22Rv1 (cell line): ENCODE data around the gene CISH.

Experiments used
- H3K27ac ChIP-seq: fragments of 450-650 bp; 2 replicates; pipeline ENCODE4 v1.5.1; 2017
- ZFX ChIP-seq: fragments of 450-650 bp; IDR thresholded peaks from 2 replicates; pipeline ENCODE4 v1.6.1; 2017; ENCODE audit warnings: antibody characterized with exemption, borderline replicate concordance
- TF ChIP-seq, protein P1 (sequence below): fragments of 450-650 bp; IDR thresholded peaks from 2 replicates; pipeline ENCODE4 v1.5.1; 2017; ENCODE audit warnings: mild to moderate bottlenecking

The CISH gene

DNA sequence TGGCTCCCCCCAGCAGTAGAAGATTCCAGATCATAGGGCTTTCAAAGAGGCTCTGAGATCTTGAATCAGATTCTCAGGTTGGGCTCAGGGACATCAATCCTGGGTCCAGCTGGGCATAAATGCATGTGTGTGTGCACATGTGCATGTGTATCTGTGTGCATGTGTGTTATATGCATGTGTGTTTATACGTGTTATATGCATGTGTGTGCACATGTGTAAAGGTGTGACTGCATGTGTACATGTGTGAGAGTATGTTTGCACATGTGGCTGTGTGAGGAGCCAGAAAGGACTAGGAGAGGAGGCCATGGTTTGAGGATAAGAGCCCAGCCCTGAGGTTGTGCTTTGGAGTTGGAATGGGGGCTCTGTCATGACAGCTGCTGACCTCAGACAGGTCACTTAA lies 3.6 kb upstream of the CISH start:
- no peak for TF ChIP-seq ZFX
- TF ChIP-seq, protein P1, sequence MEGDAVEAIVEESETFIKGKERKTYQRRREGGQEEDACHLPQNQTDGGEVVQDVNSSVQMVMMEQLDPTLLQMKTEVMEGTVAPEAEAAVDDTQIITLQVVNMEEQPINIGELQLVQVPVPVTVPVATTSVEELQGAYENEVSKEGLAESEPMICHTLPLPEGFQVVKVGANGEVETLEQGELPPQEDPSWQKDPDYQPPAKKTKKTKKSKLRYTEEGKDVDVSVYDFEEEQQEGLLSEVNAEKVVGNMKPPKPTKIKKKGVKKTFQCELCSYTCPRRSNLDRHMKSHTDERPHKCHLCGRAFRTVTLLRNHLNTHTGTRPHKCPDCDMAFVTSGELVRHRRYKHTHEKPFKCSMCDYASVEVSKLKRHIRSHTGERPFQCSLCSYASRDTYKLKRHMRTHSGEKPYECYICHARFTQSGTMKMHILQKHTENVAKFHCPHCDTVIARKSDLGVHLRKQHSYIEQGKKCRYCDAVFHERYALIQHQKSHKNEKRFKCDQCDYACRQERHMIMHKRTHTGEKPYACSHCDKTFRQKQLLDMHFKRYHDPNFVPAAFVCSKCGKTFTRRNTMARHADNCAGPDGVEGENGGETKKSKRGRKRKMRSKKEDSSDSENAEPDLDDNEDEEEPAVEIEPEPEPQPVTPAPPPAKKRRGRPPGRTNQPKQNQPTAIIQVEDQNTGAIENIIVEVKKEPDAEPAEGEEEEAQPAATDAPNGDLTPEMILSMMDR, result no peak
- H3K27ac ChIP-seq, result no peak overlapping the region

DNA sequence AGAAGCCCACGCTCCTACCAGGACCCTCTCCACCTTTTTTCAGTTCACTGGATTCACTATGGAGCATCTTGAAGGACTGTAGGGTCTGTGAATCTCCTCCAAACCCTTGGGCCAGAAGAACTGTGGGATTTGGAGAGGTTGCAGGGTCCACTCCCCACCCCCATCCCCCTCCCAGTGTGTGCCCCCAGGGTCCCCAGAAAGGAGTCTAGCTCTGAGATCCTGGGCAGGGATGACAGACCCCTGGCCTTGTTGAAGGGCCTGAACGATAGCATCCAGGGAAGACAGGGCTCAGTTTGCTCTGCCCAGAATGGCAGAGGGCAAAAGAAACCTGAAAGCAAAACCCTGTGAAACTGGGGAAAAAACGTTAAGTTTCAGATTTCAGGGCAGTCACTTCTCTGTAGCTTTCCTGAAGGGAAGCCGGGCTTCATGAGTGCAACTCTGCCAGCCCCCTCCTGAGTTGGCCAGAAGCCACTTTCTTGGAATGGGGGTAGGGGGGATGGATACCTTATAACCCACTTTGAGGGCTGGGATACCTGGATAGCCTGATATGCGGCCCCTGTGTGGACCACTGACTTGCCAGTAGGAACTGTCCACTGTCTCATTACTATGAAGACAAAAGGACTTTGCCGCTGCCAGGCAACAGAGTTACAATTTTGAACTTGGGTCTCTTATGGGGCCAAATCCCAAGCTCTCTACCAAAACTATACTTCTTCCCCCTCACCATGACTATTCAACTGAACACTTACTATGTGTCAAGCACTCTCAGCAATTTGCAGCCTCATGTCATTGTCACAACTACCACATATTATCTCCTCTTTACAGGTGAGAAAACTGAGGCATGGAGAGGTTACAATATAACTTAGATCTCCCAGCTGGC lies 1.6 kb upstream of the CISH start:
- TF ChIP-seq, protein P1, result no peak
- TF ChIP-seq ZFX, result no peak
- H3K27ac ChIP-seq, result no peak overlapping the region

DNA sequence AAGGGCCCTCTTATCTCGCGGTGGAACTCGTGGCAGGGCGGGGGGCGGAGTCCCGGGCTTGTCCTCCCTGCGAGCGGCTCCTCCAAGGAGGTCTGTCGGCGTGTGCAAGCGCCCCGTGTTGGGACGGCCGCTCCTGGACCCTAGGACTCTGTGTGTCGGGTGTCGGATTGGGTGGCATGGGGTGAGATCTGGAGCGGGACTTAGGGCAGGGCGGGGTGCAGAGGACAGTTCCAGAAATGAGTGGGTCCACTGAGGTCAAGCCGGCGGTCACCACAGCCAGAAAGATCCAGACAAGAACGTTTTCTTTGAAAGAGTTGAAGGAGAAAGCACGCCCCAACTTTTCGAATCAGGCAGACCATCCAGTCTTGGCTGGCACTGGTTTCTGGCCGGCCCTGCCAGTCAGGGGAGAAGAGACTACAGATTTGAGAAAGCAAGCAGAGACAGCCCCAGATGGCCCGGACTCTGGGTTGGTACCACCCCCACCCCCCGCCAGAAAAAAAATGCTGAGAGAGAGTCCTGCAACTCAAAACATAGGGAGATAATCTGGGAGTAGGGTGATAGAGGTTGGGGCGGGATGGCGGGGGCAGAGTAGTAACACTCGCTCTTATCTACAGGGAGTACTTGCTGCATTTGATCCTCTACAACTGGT lies 784 bp upstream of the CISH start:
- H3K27ac ChIP-seq, result peak overlapping the region; percentile 62
- TF ChIP-seq, protein P1, result no peak
- TF ChIP-seq ZFX, result no peak

DNA sequence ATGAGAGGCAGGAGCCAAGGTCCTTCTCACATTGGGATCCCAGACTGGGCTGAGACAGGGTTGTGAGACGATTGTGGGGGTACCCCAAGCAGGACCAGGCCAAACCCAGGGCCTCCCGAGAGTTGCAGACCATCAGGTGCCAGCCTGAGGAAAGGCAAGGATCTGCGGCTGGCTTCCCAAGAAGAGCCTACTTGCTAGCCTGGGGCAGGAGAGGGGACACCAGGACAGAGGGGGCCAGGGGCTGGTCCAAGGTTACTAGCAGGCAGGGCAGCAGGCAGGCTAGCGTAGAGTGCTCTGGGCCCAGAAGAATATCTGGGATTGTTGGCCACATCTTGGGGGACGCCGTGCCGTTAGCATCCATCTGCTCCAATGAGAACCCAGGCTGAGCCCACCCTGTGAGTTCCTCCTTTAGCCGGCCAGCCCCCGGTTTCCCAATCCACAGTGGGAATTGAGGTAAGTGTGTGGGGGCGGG lies 546 bp downstream of the CISH start:
- TF ChIP-seq, protein P1, result no peak
- TF ChIP-seq ZFX, result no peak
- H3K27ac ChIP-seq, result peak overlapping the region; percentile 62

DNA sequence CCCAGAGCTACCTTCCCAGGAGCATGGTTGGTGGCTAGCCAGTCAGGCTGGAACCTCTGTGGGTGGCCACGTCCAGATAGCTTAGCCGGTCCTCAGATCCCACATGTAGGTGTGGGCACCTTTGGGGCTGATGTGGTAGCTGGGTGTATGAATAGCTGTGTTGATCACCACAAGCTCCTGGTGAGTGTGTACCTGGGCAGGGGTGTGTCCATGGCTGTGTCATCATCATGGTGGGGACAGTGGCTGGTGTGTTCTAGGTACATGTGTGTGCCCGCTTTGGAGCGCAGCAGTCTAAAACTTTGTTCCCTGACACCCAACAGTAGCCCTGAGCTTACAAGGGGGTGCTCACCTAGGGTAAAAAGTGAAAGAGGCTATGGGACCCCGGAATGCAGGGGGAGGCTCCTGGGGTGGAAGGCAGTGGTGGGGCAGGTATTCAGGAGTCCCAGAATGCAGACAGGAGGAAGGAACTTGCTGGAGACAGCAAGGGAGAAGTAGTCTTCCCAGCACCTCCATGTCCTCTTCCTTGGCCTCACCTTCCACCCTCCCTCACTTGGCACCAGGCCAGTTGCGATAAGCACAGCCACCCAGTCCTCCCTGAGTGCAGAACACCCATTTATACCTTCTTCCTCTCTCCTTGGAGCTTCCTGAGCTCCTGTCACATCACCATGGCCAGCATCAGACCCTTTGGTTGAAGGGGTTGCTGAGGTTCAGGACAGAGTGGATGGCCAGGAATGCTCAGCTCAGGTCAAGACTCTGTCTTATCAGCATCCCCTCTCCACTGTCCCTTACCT lies 1.2 kb downstream of the CISH start:
- no peak overlapping the region for H3K27ac ChIP-seq
- no peak for TF ChIP-seq ZFX
- TF ChIP-seq, protein P1, result no peak

DNA sequence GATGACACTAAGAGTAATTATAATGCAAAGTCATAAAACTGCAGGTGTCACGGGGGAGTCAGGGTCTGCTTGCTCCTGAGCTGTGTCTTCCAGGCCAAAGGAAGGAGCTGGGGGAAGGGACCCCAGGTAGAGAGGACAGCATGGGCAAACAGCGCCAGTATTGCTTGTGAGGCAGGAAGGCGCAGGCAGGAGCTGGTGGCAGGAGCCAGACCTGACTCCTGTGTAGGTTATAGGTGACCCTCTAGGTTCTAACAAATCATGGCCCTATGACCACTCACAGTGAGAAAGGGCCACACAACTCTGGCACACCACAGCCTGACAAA lies 1.9 kb downstream of the CISH start:
- TF ChIP-seq, protein P1, result no peak
- TF ChIP-seq ZFX, result no peak
- no peak overlapping the region for H3K27ac ChIP-seq
